ENCODE results near the gene CEP170B. TPM values are rescaled to one million over a fixed set of nuclear protein-coding genes. Genes with fewer than 3 reads are reported as not detected.
"Not testable (repeated sequence)": the region's sequence is repeated elsewhere in the genome, so short reads cannot be mapped to it uniquely, and the experiment has no call there.

The CEP170B gene
- polyA plus RNA-seq, 6 donors from 2014 or later = not detected

DNA sequence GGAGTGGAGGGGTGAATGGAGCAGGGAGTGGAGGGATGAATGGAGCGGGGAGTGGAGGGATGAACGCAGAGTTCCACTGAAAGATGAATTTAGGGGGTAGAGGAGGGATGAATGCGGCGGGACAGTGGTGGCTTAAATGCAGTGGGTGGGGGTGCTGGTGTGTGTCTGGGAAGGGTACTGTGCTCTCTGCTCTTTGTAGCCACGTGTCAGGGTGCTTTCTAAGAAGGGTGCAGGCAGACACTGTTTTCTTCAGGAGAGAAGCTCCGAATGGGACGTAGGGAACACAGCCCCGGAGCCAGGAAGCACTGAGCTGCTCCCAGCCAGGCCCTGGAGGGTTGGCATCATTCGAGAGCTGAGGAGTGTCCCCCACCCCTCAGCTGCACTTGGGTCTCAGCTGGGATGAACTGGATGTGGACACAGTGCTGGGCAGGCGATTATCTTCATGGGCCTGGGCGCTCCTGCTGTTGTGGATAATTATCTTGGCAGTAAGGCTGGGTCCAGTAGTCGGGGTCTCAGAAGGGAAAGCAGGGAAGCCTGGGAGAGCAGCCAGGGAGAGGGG, 9.5 kb upstream of the CEP170B start:
- H3K27ac Mint-ChIP-seq = no peak overlapping the region
- no peaks in the 10 kb centered on the region for H3K36me3 Mint-ChIP-seq
- peaks cover 6 to 25% (median 18%) of the 10 kb centered on the region in 3 donors for H3K27me3 Mint-ChIP-seq
- no peak for ATAC-seq (ENCODE audit: low read depth in 2 of 2)
- H3K4me1 Mint-ChIP-seq = no peaks in the 10 kb centered on the region
- H3K9me3 Mint-ChIP-seq = no peaks in the 10 kb centered on the region
- no peak overlapping the region for H3K4me3 Mint-ChIP-seq
- no peak for DNase-seq

DNA sequence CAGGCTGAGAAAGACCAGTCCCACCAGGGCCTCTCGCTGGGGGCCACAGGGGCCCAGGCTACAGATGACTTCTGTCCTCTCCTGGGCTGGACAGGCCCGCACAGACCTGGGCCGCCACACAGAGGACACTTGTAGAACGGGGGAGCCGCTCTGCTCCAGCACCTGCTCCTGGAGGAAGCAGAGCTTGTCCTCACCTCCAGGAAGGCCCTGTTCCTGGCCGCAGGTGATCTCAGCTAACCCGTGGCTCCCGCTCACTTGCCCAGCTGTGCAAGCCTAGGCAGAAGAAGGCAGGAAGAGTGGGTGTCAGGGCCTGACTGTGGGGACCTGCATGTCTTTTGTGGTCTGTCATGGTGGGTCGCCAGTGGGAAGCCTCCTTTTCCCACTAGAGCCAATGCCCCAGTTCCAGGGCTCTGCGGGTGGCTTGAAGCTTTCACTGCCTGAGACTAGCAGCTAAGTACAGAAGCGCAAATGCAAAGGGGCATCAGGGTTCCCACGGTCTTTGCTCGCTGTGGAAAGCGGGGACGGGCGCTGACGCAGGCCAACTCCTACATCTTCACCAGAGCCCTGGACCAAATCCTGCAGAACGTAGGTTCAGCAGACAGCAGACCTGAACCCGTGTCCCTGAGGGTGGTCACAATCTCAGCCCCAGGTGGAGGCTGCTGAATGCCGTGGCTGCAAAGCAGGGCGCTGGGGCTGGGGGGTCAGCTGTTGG, 8.8 kb upstream of the CEP170B start:
- H3K27me3 Mint-ChIP-seq = peaks cover 6 to 21% (median 18%) of the 10 kb centered on the region in 3 donors
- no peaks in the 10 kb centered on the region for H3K9me3 Mint-ChIP-seq
- ATAC-seq (ENCODE audit: low read depth in 2 of 2) (no peak), DNase-seq (no peak)
- H3K36me3 Mint-ChIP-seq = no peaks in the 10 kb centered on the region
- H3K4me1 Mint-ChIP-seq = no peaks in the 10 kb centered on the region
- no peak overlapping the region for H3K27ac Mint-ChIP-seq
- H3K4me3 Mint-ChIP-seq = no peak overlapping the region

- Mint-ChIP-seq H3K4me1 (no peaks in the 10 kb centered on the region), H3K4me3 (no peak overlapping the region), H3K9me3 (no peaks in the 10 kb centered on the region), H3K27ac (no peak overlapping the region), H3K27me3 (peaks cover 6 to 17% (median 15%) of the 10 kb centered on the region in 3 donors), H3K36me3 (no peaks in the 10 kb centered on the region)
- DNase-seq (no peak), ATAC-seq (ENCODE audit: low read depth in 2 of 2) (no peak)
Observed at GRCh38 chr14:104856869-104857860, 7.9 kb upstream of the CEP170B start.

DNA sequence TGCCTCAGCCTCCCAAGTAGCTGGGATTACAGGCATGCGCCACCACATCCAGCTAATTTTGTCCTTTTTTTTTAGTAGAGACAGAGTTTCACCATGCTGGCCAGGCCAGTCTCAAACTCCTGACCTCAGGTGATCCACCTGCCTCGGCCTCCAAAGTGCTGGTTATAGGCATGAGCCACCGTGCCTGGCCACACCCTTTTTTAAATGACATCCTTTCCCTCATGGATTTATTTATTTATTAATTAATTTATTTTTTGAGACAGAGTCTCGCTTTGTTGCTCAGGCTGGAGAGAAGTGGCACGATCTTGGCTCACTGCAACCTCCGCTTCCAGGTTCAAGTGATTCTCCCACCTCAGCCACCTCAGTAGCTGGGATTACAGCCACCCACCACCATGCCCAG, 7.1 kb upstream of the CEP170B start:
- H3K9me3 Mint-ChIP-seq; H3K4me1 Mint-ChIP-seq; H3K36me3 Mint-ChIP-seq; ATAC-seq (ENCODE audit: low read depth in 2 of 2); DNase-seq; H3K4me3 Mint-ChIP-seq; H3K27ac Mint-ChIP-seq: not testable (repeated sequence)
- peaks cover 6 to 15% (median 12%) of the 10 kb centered on the region in 3 donors for H3K27me3 Mint-ChIP-seq

- no peak for ATAC-seq (ENCODE audit: low read depth in 2 of 2)
Observed at GRCh38 chr14:104858811-104859426, 6.1 kb upstream of the CEP170B start.

DNA sequence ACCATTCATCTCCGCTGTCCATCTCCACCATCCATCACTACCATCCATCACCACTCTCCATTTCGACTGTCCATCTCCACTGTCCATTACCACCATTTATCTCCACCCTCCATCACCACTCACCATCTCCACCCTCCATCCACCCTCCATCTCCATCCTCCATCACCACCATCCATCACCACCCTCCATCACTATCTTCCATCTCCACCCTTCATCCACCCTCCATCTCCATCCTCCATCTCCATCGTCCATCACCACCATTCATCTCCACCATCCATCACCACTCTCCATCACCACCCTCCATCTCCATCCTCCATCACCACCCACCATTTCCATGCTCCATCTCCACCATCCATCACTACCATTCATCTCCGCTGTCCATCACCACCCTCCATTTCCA, 5.2 kb upstream of the CEP170B start:
- no peak for DNase-seq
- Mint-ChIP-seq H3K9me3 (no peaks in the 10 kb centered on the region), H3K36me3 (no peaks in the 10 kb centered on the region), H3K27me3 (peaks cover 0 to 19% (median 17%) of the 10 kb centered on the region in 3 donors), H3K27ac (no peak overlapping the region), H3K4me1 (peaks cover 5 to 7% (median 7%) of the 10 kb centered on the region in 3 donors), H3K4me3 (no peak overlapping the region)
- no peak for ATAC-seq (ENCODE audit: low read depth in 2 of 2)

More at GRCh38 chr14:104858811-104859426, 6.1 kb upstream of the CEP170B start:
- Mint-ChIP-seq H3K4me1 (peaks cover 1 to 5% (median 2%) of the 10 kb centered on the region in 3 donors), H3K4me3 (no peak overlapping the region), H3K36me3 (no peaks in the 10 kb centered on the region), H3K27ac (no peak overlapping the region), H3K27me3 (peaks cover under 1 to 15% (median 14%) of the 10 kb centered on the region in 3 donors), H3K9me3 (no peaks in the 10 kb centered on the region)
- DNase-seq = no peak

DNA sequence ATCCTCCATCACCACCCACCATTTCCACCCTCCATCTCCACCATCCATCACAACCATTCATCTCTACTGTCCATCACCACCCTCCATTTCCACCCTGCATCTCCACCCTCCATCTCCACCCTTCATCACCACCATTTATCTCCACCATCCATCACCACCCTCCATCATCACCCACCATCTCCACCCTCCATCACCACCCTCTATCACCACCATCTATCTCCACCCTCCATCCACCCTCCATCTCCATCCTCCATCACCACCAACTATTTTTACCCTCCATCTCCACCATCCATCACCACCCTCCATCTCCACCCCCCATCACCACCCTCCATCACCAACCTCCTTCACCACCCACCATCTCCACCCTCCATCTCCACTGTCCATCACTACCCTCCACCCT, 4.7 kb upstream of the CEP170B start:
- peaks cover 5 to 7% (median 7%) of the 10 kb centered on the region in 3 donors for H3K4me1 Mint-ChIP-seq
- no peak for ATAC-seq (ENCODE audit: low read depth in 2 of 2)
- peaks cover 0 to 19% (median 17%) of the 10 kb centered on the region in 3 donors for H3K27me3 Mint-ChIP-seq
- H3K4me3 Mint-ChIP-seq = no peak overlapping the region
- no peaks in the 10 kb centered on the region for H3K9me3 Mint-ChIP-seq
- DNase-seq = no peak
- H3K36me3 Mint-ChIP-seq = no peaks in the 10 kb centered on the region
- no peak overlapping the region for H3K27ac Mint-ChIP-seq

DNA sequence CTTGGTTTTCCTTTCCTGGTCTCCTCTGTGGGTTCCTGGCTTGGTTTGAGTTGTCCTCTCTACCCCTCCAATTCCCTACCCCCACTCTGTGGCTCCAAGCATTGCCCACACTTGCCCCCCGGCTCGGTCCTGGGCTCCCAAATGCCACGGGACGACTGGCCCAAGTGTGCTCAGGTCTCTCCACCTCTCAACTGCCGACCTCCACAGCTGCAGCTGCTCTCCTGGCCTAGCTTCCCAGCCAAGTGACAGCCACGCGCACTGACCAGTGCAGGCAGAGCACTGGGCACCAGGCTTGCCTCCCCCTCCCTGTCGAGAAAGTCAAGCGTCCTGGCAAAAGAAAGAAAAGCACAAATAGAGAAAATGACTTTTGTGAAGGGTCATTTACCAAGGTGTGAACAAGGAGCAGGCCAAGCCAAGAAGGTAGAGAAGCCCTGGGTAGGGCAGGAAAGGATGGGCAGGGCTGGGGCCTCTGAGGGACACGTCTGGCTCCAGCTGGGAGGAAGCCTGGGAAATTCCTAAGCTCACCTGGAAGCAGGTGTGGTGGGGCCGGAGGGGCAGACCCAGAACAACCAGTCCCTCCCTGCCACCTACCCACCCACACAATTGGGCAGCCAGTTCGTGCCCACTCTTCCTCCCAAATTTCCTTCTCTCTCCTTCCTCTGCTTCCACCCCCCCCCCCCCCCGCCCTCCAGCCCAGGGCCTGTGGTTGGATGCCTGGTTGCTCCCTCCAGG, 1.8 kb upstream of the CEP170B start:
- Mint-ChIP-seq H3K27me3 (peaks cover 10 to 39% (median 36%) of the 10 kb centered on the region in 3 donors), H3K36me3 (no peaks in the 10 kb centered on the region), H3K27ac (peak overlapping the region in 1 of 6 donors; percentile 58), H3K4me3 (peak overlapping the region in 5 of 8 donors; percentile 1 to 71 (median 51)), H3K9me3 (peaks cover 0 to 2% (median 0%) of the 10 kb centered on the region in 7 donors), H3K4me1 (peaks cover 7 to 20% (median 19%) of the 10 kb centered on the region in 3 donors)
- ATAC-seq (ENCODE audit: low read depth in 2 of 2) (no peak), DNase-seq (no peak)

DNA sequence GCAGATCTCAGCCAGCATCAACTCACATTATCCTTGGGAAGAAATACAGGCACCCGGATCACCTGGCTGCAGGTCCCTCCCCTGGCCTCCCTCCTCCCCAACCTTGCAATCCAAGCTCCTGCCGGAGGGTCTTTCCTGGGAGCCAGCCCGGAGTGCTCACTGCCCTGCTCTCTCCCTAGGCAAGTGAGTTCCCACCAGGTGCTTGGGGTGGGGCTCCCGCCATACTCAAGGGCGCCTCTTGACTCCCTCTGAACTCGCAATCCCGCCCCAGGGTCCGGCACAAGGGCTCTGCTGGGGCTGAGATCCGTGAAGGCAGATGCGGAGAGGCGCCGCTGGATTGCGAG, 1.2 kb upstream of the CEP170B start:
- no peak for DNase-seq
- H3K27ac Mint-ChIP-seq = no peak overlapping the region
- peaks cover 10 to 45% (median 39%) of the 10 kb centered on the region in 3 donors for H3K27me3 Mint-ChIP-seq
- ATAC-seq (ENCODE audit: low read depth in 2 of 2) = no peak
- H3K9me3 Mint-ChIP-seq = peaks cover 0 to 2% (median 0%) of the 10 kb centered on the region in 7 donors
- no peaks in the 10 kb centered on the region for H3K36me3 Mint-ChIP-seq
- H3K4me3 Mint-ChIP-seq = peak overlapping the region in 6 of 8 donors; percentile 27 to 71 (median 44)
- peaks cover 7 to 20% (median 19%) of the 10 kb centered on the region in 3 donors for H3K4me1 Mint-ChIP-seq

GRCh38 chr14:104864267-104865080, 594 bp upstream of the CEP170B start:
- H3K36me3 Mint-ChIP-seq = no peaks in the 10 kb centered on the region
- peaks cover 7 to 20% (median 19%) of the 10 kb centered on the region in 3 donors for H3K4me1 Mint-ChIP-seq
- no peak overlapping the region for H3K27ac Mint-ChIP-seq
- peaks cover 10 to 51% (median 45%) of the 10 kb centered on the region in 3 donors for H3K27me3 Mint-ChIP-seq
- DNase-seq (no peak), ATAC-seq (ENCODE audit: low read depth in 2 of 2) (peak in 1 of 2 donors; percentile 15)
- H3K4me3 Mint-ChIP-seq = peak overlapping the region; percentile 23 to 60 (median 52)
- peaks cover 0 to 2% (median 0%) of the 10 kb centered on the region in 7 donors for H3K9me3 Mint-ChIP-seq

DNA sequence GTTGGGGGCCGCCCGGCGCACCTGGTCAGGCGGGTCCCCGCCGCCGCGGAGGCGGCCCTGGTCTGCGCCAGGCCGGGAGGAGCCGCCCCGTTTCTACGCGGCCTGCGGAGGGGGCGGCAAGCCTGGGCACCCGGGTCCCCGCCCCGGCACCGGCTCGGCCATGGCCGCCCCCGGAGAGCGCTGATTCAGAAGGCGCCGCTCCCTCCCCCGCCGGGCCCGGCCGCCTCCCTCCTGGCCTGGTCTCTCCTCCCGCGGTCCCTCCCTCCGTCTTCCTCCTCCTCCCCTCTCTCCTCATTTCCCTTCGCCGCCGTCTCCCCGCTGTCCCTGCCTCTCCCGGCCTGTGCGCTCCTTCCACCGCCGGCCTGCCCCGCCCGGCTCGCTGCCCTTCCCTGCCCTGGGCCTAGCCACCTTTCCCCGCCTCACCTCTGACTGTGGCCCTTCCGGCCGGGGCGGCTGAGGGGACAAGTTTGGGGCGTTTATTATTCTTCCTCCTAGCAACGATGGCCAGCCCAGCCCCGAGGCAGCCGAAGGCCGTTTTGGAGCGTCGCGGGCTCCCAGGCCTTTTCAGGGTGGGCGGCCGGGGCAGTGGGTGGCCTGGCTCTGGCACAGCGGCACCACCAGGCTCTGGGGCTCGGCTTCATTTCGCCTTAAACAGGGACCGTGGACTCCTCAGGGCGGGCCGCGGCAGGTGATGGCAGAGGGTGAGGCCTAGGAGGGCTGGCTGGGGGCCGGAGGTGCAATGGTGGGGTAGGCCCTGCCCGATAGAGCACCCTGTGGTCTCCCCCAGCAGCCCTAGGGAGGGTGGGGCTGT, 768 bp downstream of the CEP170B start:
- peaks cover 7 to 20% (median 19%) of the 10 kb centered on the region in 3 donors for H3K4me1 Mint-ChIP-seq
- peak overlapping the region in 1 of 6 donors; percentile 45 for H3K27ac Mint-ChIP-seq
- H3K27me3 Mint-ChIP-seq = peaks cover 10 to 65% (median 53%) of the 10 kb centered on the region in 3 donors
- ATAC-seq (ENCODE audit: low read depth in 2 of 2) (peak; percentile 38 to 41), DNase-seq (no peak)
- no peaks in the 10 kb centered on the region for H3K36me3 Mint-ChIP-seq
- H3K9me3 Mint-ChIP-seq = peaks cover 0 to 2% (median 0%) of the 10 kb centered on the region in 7 donors
- H3K4me3 Mint-ChIP-seq = peak overlapping the region in 7 of 8 donors; percentile 20 to 77 (median 65)
